NCI-H510A treated with DMSO at 0.1 percent for 48 hours (cell line): ENCODE measurements around the gene DAB1.

ENCODE experiments used
- DNase-seq: peaks from one replicate; lab custom pipeline; 2025; lab: John Stamatoyannopoulos, UW

DAB1 gene

DNA sequence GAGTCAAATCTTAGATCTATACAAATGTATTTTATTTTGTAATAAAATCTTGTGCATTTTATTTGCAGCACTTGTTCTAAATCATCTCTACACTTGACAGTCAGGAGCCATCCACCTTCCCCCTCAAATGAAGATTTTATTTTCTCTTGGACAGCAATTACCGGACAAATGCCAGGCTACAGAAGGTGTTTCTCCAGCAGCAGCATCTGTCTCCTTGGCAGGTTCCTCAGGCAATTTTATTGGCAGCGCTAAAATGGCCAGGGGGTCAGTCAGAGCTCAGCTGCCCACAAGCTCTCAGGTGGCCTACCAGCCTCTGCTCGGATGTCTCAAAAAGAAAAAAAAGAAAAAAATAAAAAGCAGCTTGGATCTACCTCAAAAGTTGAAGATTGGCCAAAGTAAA is 107.6 kb downstream of the DAB1 start:
- no peak for DNase-seq

DNA sequence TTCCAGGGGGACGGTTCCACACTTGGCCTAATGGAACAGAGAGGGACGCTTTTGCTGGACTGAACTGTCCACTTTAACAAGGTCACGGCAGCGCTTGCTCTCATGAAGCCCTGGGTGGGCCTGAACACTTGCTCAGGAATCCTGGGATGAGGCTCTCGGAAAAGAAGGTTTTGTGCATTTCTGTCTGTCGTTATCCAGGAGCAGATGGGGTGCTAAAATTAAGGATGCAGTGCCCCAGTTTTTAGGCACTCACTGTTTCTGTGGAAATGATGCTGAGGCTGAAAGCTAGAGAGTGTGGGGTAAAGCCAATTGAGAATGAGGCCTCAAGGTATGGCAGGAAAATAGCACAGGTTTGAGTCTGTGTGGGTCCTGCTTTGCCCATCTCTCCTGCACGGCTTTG is 111.0 kb downstream of the DAB1 start:
- no peak for DNase-seq

DNA sequence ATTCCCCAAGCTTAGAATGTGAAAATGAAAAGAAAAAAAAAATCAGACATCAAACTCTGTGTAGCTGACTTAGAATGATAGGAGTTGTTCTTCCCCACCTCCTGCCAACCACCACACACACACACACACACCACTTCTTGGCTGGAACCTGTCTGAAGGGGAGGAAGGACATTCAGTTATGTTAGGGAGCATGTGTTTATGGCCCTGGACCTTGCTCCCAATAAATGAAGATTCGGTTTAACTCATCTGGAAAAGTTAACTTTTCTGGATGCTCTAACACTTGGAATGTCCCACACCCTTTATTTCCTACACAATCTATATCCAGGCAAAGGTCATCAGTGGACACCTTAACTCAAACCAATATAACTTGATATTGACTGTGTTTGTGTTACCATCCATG is 112.4 kb downstream of the DAB1 start:
- no peak for DNase-seq

DNA sequence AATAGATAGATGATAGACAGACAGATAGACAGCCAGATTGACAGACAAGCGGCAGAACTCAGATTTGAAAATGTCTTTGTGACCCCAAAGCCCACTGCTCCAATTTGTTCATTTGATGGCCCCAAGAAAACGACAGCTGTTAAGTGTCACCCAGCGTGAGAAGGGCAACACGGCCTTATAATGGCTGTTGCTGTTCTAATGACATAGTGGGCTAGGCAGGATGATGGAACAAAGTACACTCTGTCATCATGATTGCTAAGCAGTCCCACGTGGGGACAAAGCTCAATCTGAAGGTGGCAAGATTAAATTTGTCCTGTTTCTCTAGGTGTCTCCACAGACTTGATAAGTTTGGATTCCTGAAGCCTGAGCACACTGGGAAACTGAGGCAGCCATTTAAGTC is 112.9 kb downstream of the DAB1 start:
- DNase-seq: no peak

DNA sequence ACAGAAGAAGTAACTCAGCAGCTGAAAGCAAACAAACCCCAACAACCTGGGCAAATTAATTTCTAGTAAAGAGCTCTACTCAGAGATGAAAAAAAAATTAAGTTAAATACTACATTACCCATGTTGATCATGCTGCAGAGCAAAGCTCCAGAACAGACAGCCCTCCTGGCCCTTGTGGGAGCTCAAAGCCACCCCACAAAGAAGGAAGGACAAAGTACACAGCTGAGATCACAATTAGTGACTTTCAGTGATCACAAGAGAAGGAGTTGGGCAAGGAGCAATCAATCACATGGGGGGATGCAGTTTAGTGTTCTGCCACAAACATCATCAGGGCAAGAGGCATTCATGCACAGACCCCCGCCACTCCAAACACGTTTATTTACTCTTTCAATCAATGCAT is 114.2 kb downstream of the DAB1 start:
- no peak for DNase-seq

DNA sequence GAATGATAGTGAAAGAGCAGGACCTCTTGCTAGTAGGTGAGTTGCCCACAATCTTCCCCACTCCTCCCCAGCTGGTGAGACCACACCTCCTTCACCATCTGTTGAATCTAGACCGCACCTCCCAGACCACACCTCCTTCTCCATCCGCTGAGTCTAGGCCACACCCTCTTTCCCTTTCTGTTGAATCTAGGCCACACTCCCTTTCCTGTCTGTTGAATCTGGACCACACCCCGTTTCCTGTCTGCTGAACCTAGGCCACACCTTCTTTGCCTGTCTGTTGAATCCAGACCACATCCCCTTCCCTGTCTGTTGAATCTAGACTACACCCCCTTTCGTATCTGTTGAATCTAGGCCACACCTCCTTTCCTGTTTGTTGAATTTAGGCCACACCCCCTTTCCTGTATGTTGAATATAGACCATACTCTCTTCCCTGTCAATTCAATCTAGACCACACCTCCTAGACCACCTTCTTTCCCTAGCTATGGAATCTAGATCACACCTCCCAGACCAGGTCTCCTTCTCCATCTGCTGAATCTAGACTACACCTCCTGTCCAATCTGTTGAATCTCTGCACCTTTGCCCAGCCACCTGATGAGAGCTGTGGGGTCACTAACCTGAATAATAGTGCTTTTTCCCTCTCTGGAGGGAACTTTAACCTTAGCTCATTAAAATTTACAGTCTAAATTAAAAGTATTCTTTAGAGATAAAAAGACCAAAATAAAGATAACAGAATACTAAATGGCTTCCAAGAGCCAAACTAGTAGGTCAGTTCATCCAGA is 116.3 kb downstream of the DAB1 start:
- no peak for DNase-seq

DNA sequence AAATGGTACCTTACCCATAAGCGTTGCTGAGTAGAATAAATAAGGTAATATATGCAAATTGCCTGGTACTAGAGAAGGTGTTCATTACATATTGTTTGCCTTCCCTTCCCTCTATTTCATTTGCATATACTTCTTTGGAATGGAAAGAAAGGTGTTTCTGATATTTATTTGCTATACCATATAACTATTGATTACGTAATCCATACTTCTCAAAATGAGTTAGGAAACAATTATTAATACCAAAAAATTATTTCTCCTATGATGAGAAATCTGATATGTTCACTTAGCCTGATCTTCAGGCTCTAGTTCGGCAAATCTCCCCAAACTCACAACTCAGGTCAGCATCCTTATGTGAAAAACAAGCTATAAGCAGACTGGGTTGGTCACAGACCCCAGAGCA is 119.3 kb downstream of the DAB1 start:
- DNase-seq: no peak

DNA sequence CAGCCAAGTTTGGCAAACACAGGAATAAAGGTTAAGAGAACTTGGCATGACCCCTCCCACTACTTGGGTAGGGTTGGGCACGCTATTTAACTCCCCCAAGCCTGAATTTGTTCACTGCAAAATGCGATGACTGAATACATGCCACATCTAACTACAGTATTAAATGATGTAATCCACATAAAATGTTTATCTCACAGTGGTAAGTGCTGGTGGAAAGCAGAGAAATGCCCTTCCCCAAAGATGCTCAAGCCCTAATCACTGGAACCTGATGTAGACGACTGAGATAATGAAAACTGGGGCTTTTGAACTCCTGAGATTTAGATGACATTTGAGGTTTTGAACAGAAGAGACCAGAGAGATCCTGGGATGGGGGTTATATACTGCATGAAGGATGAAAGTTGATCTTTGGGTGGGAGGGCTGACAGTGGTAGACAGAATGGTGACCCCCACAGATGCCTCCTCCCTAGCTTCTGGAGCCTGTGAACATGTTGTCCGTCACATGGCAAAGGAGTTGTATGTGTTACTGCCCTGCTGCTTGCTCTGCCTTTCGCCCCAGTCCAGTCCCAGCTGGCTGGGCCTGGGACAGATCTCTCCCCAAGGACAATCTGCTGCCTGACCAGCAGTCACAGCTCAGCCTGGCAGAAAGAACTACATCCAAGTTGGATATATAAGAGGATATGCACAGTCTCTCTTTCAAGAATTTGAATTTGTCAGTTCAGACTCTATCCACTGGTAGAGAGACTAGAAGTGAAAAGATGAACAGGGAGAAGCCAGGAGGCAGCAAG is 120.9 kb downstream of the DAB1 start:
- DNase-seq: no peak

DNA sequence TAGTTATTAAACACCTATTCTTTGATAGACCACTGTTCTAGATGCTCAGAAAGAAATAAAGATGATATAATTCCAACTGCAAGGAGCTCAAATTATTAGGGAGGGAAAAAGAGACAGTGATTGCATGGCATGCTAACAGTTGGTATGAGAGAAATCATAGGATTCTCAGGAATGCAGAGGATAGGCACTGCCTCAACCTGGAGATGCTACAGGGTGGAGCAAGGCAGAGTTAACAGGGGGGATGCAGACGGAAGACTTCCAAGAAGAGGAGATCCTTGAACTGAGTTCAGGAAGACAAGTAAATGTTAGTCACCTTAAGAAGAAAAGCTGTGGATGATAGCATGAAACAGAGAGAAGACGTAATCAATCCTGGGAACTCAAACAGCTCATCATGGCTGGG is 123.7 kb downstream of the DAB1 start:
- no peak for DNase-seq

DNA sequence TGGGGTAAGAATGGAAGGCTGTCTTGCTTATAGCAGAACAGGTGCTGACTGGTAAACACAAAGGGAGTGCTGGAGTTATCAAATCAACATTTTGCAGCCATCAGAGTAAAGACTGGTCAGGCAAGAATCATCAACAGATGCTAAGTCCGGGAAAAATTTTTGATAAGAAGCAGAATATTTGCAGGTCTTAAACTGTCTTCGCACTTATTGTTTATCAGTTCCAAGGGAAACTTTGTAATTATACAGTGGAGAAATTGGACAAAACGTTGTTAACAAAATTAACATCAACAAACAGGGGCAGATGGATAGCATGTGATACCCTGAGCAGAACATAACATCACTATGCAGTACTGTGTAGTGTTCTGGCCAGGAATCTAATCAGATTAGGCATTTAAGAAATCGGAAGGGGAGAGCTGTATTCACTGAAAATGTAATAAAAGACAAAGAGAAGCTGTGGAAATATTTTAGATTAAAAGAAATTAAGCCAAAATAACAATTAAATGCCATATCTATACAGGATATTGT is 127.1 kb downstream of the DAB1 start:
- DNase-seq: no peak

DNA sequence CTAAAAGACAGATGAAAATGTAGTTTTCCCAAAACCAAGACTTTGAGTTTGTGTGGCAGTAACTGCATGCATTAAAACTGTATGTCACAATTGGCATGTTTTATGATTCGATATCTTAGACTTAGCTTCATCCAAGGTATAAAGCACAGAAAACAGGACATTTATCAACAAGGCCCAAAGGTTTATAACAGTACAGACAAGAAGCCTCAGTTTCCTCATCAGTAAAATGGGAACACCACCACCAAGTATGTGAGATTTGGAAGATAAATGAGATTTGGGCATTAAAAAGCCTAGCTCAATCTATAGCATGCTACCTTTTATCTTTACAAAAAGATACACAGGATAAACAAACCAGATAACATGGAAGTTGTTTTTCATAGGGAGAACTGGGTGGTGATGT is 128.5 kb downstream of the DAB1 start:
- no peak for DNase-seq

DNA sequence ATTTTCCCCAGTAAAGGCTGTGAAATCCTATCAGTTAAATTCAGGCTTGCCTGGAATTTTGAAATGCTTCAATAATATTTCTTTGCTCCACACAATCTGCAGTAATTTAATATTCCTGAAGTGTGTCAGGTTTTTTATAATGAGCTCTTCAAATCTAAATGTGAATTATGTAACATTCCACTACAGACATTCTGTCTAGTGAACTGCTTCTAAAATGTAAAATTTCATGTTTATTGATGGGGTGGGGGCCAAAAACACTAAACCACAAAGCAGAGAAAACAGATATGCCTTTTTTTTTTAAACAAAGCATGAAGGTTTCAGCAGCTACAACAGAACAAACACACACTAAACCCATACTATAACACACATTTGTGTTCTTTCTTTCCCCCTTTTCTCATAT is 129.7 kb downstream of the DAB1 start:
- no peak for DNase-seq

DNA sequence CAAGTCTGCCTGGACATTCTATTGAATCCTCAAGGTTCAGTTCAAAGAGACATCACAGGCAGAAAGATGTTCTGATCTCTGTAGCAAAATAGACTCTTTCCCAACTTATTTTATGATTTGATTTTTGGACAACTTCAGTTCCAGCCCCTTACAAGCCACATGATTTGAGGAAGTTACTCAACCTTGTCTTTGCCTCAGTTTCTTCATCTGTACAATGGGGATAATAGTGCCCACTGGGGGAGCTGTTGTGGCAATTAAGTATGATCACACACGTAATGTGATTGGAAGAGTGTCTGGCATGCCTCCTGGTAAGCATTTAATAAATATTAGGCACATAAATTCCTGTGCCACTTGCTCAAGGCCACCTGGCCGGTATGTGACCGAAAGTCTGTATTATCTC is 130.6 kb downstream of the DAB1 start:
- DNase-seq: no peak

DNA sequence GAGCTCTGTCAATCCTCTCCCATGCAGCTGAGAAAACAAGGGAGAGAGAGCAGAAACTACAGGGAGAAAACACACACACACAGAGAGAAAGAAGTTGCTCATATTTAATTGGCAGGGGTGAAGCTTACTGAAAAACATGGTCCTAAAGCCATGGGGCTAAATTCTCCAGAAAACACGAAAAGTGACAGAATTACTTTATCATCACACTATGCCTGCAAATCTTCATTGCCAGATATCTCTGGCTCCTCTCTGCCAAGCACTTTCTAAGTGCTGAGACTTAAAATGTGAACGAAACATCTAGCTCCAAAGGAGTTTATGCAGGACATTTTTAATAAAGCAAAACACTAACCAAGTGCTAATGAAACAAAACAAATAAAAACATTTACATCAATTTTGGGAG is 134.1 kb downstream of the DAB1 start:
- no peak for DNase-seq

DNA sequence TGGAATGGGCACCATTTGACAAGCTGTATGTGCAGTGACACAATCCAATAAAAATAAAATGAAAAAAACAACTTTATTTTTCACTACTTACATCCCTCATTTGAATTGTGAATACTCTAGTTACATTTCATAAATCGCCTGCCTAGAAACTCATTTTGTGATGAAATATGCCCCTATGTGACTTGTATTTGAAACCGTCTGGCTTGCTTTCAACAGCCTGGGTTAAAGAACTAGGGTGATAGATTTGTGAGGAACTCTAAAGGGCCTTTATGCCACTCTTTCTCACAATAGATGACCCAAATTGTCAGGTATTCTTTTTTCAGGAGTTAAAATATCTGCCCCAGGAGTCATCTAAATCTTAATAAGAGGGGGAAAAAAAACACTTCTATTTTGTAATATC is 137.9 kb downstream of the DAB1 start:
- no peak for DNase-seq

DNA sequence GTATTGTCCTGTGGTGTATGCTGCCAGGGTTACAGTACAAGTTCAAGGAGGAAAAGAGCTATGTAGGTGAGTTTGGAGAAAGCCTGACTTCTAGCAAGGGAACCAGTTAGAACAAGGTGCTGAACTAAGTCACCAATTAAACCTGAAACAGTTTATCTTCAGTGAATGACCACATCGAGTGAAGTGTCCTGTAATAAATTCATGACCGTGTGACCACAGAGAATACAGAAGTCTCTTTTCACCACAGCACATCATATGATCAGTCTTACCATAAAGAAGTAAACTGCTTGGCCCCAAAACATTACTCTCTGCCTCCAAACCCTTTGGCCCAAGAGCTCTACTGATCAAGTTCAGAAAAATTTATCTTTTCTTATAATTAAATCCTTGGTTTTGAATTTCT is 141.4 kb downstream of the DAB1 start:
- DNase-seq: no peak

DNA sequence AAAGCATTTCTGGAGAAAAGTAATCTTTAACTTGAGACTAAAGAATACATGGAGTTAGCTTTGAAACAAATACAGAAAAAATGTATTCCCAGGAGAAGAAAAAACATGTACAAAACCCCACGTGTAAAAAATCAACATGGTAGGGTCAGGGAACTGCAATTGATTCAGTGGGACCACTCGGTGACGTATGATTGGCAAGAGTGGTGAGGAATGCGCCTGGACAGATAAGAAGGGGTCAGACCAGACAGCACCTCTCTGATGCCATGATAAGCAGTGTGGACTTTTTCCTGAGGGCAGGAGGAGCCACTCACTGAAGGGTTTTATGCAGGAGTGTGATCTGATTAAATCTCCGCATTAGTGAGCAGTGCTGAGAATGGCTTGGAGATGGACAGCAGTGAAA is 142.5 kb downstream of the DAB1 start:
- DNase-seq: no peak

DNA sequence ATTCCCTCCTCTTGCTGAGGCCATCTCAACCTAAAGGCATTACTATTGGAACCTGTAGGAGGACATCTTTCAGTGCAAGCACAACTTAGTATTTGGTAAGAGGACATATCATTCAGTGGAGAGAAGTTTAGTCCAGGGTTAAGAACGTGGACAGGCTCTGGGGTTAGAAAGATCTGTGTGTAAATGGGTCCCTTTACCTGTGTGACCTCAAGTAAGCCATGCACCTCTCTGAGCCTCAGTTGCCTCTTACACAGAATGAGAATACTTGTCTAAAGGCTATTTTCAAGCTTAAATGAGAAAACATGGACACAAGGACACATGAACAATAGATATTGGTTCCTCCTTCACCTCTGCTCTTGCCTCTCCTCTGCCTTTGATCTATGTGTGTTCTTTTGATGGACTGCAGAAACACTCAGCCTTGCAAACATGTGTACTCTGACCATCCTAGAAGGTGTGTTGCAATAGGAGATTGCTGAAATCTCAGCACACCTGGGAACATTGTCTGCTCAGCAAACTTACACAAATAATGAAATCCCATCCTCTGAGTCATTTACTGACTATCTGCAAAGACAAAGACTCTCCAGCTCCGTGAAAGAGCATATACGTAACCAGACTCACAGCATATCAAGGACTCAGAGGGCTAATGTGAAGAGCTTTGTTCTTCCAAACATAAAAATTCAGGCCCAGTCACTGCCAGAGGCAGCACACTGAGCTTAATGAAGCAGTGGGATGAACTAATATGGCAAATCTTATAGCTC is 143.8 kb downstream of the DAB1 start:
- DNase-seq: peak; percentile 74

DNA sequence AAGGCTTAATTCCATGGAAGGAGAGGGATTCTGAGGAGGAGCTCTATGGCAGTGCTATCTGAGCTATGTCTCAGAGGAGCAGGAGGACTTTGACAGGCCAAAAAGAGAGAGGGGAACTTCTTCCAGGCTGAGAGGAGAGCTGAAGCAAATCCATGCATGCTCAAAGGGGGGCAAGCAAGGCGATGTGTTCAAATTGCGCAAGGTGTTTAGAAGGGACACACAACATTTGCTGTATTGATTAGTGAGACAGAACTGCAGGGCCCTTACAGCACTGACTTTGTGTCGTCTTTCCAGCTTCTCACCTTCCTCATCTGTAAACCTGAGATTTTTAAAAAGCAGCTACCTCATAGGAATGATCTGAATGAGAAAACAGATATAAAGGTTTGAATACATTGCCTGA is 145.3 kb downstream of the DAB1 start:
- DNase-seq: no peak

DNA sequence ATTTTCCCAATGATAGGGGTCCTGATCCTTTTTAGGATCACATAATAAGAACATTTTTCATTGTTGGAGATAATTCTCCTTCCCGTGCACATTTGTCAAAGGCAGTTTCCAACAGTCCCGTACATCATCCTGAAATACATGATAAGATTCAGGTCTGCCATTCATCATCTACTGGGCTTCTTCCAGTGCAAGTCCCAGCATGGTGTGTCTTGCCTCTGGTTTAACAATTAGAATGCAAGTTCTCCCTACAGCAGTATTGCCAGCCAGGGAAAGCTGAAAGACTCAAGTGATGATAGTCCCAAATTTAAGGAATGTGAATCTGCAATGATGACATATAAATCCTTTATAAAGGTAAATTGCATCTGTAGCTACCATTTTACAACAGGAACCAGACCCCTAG is 146.2 kb downstream of the DAB1 start:
- DNase-seq: no peak

DNA sequence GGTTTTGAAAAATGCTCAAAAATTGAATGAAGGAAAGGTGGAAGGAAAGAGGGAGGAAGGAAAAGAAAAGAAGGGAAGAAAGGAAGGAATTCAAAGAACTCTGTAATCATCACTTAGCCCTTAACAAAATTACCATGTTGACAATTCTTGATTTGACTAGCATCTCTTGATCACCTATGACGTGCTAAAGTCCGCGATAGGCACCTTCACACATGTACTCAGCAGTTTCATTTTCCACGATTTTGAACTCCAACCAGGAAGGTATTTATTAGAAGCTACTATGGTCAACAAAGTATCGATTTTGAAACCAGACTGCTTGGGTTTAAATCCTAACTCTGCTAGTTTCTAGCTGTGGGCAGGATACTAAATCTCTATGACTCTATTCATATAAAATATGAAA is 146.9 kb downstream of the DAB1 start:
- DNase-seq: no peak

DNA sequence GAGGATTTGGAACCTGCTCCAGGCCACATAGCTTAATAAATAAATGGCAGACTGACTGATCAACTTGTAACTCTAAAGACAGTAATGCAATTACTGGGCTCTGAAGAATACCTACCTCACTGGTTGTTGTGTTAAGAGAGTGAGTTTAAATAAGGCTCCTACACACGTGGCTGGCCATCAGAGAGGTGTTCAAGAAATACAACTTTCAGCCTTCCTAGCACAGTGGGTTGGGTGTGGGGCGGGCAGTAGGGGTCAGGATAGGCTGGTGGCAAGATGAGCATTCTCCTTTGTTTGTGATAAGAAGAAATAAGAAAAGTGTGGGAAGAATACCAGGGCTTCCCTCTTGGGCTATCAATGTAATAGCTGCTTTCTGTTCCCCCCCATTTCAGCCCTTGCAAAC is 151.3 kb downstream of the DAB1 start:
- DNase-seq: no peak

DNA sequence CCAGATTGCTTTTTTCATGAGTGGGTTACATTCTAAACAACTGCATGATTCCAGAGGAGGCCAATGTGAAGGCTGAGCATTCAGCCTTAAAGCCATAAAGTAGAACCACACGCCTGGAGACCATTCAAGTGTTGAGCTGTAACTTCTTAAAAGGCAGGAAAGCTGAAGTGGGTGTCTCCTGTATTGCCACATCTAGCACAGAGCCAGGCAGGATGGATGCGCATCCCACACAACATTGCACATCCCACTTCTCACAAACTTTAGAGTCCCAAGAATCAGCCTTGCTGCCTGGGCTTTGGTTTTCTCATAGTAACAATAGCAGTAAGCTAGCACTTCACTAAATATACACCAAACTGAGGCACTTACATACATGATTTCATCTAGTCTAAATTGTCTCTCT is 151.7 kb downstream of the DAB1 start:
- DNase-seq: no peak
